IPS DF 19.7 (cell line): ENCODE data around the gene RSPO3.

Source experiments
- DNase-seq: peaks from one replicate; pipeline ENCODE4 v3.0.0-alpha.2; 2013; ENCODE audit warnings: low read depth, low spot score

RSPO3 gene

GRCh38 chr6:127111526-127111925 is 6.9 kb upstream of the RSPO3 start:
- no peak for DNase-seq

GRCh38 chr6:127114214-127114760 is 4.2 kb upstream of the RSPO3 start:
- DNase-seq = no peak

- DNase-seq = no peak
Observed at GRCh38 chr6:127115084-127115655, 3.3 kb upstream of the RSPO3 start.

- no peak for DNase-seq
Observed at GRCh38 chr6:127115746-127116145, 2.7 kb upstream of the RSPO3 start.

GRCh38 chr6:127117979-127118297 is 533 bp upstream of the RSPO3 start:
- no peak for DNase-seq

GRCh38 chr6:127119102-127120022 is 891 bp downstream of the RSPO3 start:
- no peak for DNase-seq

GRCh38 chr6:127120023-127120786 is 1.7 kb downstream of the RSPO3 start:
- no peak for DNase-seq

- no peak for DNase-seq
Observed at GRCh38 chr6:127120787-127121636, 2.5 kb downstream of the RSPO3 start.

GRCh38 chr6:127121637-127121960 is 3.1 kb downstream of the RSPO3 start:
- no peak for DNase-seq

GRCh38 chr6:127124172-127124571 is 5.7 kb downstream of the RSPO3 start:
- DNase-seq = no peak

- DNase-seq = no peak
Observed at GRCh38 chr6:127124680-127125079, 6.2 kb downstream of the RSPO3 start.

GRCh38 chr6:127128066-127128465 is 9.6 kb downstream of the RSPO3 start:
- no peak for DNase-seq

GRCh38 chr6:127129251-127129650 is 10.8 kb downstream of the RSPO3 start:
- no peak for DNase-seq

GRCh38 chr6:127131275-127131674 is 12.8 kb downstream of the RSPO3 start:
- DNase-seq = no peak

- no peak for DNase-seq
Observed at GRCh38 chr6:127131772-127132376, 13.4 kb downstream of the RSPO3 start.

GRCh38 chr6:127134136-127134535 is 15.7 kb downstream of the RSPO3 start:
- no peak for DNase-seq

GRCh38 chr6:127136786-127137185 is 18.3 kb downstream of the RSPO3 start:
- no peak for DNase-seq

- peak; percentile 20 for DNase-seq
Observed at GRCh38 chr6:127146932-127147331, 28.5 kb downstream of the RSPO3 start.

- no peak for DNase-seq
Observed at GRCh38 chr6:127147534-127147933, 29.1 kb downstream of the RSPO3 start.

- no peak for DNase-seq
Observed at GRCh38 chr6:127148511-127148910, 30.0 kb downstream of the RSPO3 start.

GRCh38 chr6:127154509-127154908 is 36.0 kb downstream of the RSPO3 start:
- no peak for DNase-seq
